Stimulated activated CD8-positive, alpha-beta memory T cell treated with anti-CD3 and anti-CD28 coated beads, Interleukin-4, amount 100 ng/mL, for 4 hours (primary cell): ENCODE measurements around the gene MTHFSD.
A peak's percentile ranks its signal among the peaks of the same experiment; 100 is the strongest.

Experiments used
- DNase-seq, 2 donors: peaks; one replicate each; pipeline ENCODE4 v3.0.0-alpha.2; 2020; ENCODE audit warnings: low read depth in 2 of 2, low spot score in 1 of 2

The MTHFSD gene

DNA sequence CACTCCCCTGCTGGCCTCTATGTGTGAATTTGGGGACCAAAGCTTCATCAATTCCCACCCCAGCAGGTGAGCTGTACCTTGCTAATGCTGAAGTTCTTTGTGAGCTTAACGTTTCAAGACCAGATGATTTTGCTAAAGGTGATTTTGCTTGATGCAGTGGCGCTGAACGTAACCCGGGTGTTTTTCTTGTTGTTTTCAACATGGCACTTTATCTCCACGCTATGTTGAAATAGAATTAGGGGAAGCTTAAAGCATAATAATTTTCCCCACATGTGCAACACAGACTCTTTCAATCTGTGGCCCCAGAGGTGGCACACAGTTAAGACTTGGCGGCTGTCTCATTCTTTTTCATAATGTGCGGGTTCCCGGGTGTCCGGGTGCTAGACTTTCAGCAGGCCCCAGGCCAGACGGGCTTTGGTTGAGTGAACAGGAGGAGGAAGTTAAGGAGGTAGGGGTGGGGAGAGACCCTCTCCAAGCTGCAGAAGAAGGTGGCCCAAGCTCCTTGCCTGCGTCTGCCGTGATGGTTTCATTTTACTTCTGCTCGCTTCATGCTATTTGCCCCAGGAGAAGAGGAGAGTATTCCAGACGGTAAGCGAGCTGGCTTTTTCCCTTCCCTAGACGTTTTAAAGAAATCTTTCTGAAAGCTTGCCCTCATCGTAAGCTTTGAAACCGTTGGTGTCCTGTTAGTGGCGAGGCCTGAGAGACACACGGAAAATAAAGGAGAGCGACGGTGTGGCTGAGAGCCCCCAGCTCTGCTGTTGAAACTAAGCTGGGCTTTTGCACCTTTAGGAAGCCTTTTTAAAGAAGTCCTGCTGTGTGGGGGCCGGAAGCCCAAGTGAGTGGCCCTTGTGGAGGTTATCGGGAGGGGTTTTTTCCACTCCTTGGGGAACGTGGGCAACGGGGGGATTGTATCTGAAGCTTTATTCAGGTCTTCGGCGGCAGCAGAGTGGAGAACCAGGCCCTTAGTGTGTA, 15.8 kb upstream of the MTHFSD start:
- no peak for DNase-seq

DNA sequence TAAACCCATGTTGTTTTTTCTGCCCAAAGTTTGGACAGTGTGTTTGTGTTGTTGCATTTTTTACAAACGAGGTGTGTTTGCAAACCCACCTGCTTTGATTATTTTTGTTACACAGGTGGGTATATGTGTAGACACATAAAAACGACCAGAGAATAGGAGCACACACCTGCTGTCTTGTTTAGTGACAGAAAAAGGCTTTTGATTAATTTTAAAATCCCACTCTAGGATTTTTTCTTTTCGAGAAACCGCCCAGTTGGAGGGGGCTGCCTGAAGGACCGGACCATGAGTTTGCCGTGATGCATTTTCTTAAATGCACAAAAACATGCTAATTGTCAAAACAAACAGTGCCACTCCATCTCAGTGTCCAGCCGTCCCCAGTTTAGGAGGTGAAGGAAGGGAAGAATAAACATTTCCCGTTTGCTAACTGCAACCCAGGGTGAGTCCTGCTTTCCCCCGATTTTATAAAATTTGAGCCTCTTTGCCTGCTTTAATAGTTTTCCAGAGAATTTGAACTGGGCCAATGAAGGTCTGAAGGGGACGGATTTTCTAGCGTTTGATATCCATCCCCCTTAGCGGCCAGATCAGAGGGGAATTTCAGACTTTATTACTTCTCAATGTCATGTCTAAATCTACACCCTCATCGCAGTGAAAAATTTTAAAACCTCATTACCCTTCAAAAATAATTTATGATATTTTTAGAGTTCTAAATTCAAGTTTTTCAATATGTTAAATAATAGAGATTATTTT, 14.8 kb upstream of the MTHFSD start:
- DNase-seq = no peak

- no peak for DNase-seq
These were observed 13.9 kb upstream of the MTHFSD start for GRCh38 chr16:86568677-86569623.

GRCh38 chr16:86567701-86568581, 12.9 kb upstream of the MTHFSD start:
- DNase-seq = no peak

- DNase-seq = no peak
These were observed 12.1 kb upstream of the MTHFSD start for GRCh38 chr16:86566966-86567700.

GRCh38 chr16:86566601-86566965, 11.5 kb upstream of the MTHFSD start, which contains the start of gene FOXC2:
FOXC2 (plus strand) TSS chr16:86566829; CDS start chr16:86567336, 507 bp downstream.
- no peak for DNase-seq

GRCh38 chr16:86565644-86566511, 10.8 kb upstream of the MTHFSD start:
- no peak for DNase-seq

GRCh38 chr16:86565181-86565631, 10.2 kb upstream of the MTHFSD start:
- DNase-seq = no peak

DNA sequence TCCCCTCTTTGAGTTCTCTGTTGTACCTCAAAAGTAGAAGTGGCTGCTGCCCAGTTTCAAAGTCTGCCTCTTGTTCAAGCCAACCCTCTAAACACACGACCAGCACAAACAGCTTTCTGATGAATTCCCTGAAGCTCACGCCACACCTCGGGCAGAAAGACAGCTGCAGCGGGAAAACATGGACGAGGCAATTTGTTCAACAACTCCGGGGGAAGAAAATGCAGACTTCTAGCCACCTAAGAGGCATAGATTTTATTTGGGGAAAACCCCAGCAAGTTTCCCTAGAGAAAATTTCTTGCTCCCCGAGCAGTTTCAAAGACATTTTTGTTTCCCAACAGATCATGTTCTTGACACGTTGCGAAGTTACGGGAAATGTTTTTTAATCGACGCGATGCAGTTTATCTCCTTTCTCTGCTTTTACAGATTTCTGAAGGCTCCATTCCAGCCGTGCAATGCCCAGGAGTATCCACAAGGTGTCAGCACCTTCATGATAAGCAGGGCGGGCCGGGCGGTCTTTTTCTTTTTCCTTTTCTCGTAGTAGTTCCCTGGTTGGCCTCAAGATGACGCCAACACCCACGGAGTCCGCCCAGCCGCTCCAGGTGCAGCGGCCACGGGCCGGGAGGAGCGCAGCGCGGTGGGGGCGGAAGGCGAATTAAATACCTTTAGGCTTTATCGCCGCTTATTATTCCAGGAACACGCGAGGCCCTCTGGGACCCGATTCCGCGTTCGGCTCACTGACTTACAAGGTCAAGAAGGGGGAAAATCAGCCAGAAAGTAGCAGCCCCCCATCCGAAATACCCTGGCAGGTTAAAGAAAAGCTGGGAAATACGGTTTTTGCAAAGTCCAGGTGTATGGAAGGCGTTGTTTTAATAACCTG, 8.7 kb upstream of the MTHFSD start:
- peak; percentile 65 to 79 for DNase-seq

DNA sequence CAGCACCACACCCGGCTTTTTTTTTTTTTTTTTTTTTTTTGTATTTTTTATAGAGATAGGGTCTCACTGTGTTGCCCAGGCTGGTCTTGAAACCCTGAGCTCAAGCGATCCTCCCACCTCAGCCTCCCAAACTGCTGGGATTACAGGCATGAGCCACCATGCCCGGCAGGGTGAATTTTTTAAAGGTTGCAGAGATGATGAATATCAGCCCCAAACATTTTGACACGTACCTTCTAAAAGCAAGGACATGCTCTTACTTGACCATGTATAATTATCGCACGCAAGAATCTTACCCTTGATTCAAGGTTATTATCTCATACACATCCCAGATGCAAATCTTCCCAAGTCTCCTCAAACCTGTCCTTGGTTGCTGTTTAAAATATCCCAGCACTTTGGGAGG, 7.3 kb upstream of the MTHFSD start:
- no peak for DNase-seq

DNA sequence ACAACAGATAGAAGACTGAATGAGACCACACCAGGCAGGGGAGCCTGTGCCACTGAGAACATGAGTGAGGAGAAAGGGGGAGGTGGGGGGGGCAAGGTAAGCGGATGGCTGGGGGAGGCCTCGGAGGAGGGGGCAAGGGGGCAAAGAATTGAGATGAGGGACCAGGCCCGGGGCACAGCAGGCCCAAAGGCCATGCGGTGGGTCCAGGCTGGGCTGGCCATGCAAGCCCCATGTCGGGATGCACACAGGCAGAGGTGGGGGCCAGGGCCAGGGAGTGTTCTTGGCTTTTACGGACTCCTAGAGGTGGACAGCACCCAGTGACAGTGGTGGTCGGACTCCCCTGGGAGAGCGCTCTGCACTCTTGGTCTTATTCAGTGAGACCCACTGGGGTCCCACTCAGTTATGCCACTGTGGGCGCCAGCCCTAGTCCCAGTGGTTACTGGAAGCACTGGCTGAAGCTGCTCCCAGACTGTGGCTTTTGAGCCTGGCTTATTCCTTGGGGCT, 4.8 kb upstream of the MTHFSD start:
- DNase-seq = no peak

- DNase-seq = no peak
These were observed 3.5 kb upstream of the MTHFSD start for GRCh38 chr16:86558355-86559193.

- DNase-seq = no peak
These were observed 2.6 kb upstream of the MTHFSD start for GRCh38 chr16:86557587-86557986.

DNA sequence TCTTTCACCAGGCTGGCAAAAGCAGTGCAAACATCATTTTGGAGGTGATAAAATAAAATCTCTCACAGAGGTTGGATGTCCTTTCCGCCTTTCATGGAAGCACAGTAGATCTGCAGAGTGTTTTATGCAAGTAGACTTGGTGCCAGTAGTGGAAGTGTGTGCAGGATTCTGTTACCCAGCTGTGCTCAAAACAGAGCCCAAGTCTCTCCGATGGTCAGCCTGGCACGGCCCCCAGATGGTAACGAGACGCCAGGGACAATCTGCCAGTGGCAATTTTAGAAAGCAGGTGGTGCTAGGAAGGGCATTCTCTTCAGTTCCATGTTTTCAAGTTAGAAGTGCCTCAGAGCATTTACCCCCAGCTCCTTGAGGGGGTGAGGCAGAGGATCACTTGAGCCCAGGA, 1.5 kb upstream of the MTHFSD start:
- no peak for DNase-seq

- no peak for DNase-seq
These were observed 655 bp upstream of the MTHFSD start for GRCh38 chr16:86555704-86556075.

- DNase-seq = no peak
These were observed 477 bp downstream of the MTHFSD start for GRCh38 chr16:86554599-86554916.
